HG02588 (cell line): ENCODE data around the gene BSN.

Source experiments
- ATAC-seq: cut with Tn5 transposase; IDR thresholded peaks from one replicate; pipeline ENCODE4 v1.9.1; 2021; ENCODE audit warnings: mild to moderate bottlenecking, moderate library complexity; ENCODE audit not compliant: unreplicated experiment

The BSN gene

DNA sequence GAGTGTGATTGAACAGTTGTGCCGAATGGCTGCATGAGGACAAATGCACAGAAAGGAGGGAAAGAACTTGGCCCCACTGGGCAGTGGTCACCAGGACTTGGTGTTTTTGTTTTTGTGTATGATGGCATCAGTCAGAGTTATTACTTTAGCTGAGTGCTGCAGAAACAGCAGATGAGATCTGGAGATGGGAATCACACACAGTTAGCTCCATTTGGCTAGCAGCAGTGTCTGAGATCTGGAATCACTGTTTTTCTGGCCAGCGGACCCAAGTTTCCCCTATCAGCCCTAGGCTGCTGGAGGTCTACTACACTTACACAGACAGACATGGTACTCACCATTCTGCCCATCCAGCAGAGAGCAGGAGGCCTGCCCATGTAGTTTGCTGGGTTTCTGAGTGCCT lies 74.0 kb downstream of the BSN start:
- no peak for ATAC-seq

DNA sequence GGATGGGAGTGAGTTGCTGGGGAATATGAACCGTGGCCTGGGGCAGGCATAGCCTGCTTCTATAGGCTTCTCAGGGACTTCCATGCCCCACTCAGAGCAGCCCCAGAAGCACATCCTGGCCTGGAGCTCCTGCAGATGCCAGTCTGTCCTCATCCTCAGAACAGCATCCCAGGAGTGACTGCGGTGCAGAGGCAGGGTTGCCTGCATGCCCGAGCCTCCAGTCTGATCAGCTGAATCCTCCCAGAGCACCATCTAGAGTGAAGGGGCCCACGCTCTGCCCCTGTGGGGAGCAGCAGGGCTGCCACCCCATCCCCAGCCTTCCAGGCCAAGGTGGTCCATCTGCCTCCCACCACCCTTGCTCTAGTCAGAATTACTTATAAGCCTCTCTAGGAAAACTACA lies 75.2 kb downstream of the BSN start:
- no peak for ATAC-seq

DNA sequence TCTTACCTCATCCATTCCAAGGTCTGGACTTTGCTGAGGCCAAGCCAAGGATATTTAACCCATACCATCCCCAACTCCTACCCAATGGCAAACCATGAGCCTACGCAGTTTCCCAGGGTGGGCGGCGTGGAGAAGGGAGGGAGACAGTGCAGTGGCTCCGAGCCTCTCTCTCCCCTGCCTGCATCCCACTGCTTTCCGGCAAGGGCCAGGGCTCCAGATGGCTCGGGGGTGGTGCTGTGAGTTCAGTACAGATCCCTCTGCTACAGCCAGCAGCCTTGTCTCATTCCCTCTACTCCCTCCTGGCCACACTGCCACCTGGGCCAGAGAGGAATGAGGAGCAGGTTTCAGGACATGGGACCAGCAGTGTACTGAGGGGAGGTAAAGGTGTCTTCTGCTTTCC lies 75.6 kb downstream of the BSN start:
- no peak for ATAC-seq

DNA sequence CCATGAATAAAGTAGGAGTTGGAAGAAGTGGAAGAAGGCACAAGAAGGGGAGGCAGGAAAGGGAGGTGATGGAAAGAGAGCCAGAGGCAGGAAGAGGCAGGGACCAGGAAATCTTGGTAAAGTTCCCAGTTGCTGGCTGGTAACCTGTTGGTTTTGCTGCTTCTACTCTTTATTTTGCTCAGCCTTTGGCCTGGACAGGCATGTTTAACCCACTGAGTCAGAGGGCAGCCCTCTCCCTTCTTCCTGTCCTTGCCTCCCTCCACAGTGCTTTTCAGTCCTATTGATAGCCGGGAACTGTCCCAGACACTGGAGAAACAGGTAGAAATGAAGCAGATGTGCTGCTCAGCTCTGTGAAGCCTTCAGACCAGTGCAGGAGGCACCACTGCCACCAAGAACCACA lies 76.5 kb downstream of the BSN start:
- ATAC-seq = no peak

DNA sequence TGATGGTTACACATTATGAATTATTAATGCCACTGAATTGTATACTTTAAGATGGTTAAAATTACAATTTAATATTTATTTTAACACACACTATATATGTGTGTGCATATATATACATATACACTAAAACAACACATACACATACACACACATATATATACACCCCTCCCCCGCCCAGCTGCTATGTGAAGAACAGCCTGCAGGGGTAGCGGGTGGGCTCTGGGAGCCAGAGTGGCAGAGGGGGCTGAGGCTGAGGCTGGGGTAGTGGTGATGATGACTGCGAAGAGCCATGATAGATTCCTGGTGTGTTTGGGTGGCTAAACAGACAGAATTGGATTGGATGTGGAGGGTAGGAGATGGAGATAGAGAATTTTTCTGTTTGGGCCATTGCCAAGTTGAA lies 80.5 kb downstream of the BSN start:
- no peak for ATAC-seq

DNA sequence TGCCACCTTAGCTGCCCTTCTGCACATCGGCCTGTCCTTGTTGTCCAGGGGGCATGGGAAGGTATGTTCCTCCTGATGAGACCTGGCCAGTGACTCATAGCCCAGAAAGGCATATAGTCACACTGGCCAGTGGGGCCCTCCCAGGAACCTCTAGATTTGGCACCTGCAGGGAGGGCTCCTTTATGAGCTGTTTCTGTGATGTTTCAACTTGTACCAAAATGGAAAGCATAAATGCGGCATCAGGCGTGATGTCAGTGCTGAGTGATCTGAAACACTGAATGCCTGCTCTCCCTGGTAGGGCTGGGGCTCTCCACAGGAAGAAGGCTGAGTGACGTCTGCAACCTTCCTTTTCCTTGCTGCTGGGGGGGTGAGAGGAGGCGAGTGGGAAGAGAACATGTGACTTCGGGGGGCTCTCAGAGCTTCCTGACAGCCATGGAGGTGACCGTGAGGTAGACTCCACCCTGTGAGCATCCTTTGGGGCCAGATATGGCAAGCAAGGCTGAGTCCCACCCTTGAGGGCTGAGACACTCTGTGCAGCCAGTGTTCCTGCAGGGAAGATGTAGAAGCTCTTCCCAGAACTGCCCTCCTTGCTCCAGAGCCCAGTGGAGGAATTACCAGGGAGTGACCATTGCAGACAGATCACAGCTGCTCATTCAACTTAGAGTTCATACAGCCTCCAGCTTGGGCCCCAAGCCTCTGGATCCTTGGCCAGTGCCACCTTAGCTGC lies 82.8 kb downstream of the BSN start:
- no peak for ATAC-seq

DNA sequence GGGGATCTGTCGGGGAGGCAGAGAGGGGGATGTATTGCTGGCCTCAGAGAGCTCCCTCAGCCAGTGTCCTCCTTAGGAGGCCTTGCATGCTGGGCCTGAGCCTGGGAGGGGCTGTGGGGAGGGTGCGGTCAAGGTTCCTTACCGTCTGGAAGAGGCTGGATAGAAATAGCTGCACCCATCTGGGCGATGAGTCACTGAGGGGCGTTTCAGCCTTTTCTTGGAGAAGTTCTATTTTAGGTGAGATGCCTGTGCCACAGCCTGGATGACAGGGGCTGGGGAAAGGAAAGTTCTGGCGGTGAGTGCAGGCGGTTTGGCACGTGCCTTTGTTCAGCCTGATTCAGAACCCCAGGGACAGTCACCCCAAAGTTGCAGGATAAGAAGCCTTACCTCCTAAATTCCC lies 84.2 kb downstream of the BSN start:
- ATAC-seq = no peak

DNA sequence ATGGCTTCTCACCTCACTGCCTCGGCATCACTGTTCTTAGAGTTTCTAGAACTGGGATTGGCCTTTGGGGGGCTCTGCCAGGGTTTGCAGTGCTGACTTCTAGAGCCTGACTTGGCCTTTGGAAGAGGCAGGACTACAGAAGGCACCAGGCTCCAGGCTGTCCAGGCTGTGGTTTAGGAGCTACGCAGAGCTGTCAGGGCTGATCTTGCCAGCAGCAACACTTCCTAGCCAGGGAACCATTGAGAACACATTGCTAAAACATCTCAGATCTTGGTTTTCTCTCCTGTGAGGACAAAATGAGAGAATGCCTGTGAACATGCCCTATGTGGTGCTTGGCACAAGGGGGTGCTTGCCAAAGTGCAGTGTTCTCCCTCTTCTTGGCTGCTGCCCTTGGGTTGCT lies 85.3 kb downstream of the BSN start:
- ATAC-seq = no peak

DNA sequence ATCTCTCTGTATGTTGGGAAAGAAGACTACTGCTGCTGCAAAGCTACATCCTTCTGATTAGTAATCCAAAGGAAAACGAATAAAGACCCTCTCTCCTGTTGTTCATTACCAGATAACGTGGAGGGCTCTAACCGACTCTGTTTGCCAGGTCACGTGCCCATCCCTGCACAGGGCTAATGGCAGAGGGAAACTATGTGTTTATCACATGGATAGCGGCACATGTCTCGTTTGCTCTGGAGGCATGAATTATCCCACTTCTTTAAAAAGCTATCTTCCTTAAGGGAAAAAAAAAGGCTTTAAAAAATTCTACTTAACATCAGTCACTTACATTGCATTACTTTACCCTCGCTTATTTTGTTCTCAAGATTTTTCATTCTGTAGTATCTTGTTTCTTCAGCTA lies 87.0 kb downstream of the BSN start:
- ATAC-seq = no peak

DNA sequence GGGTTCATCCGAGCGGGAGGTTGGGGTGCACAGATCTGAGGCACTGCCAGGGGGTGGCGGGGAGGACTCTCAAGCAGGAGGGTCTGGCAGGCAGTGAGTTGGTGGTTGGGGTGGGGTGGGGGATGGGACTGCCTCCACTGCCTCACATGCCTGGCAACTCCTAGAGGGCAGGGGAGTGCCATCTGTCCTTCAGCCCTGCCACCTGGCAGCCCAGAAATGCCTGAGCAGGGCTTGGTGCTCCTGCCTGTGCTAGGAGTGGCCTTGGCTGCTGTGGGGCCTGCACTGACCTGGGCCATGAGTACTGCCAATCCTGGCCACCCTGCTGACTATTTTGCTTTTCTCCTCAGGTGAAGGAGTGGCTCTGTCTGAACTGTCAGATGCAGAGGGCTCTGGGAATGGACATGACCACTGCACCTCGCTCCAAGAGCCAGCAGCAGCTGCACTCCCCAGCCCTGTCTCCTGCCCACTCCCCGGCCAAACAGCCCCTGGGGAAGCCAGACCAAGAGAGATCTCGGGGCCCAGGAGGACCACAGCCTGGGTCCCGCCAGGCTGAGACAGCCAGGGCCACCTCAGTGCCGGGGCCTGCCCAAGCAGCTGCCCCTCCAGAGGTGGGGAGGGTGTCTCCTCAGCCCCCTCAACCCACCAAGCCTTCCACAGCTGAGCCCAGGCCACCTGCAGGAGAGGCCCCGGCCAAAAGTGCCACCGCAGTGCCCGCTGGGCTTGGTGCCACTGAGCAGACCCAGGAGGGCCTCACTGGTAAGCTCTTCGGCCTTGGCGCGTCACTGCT lies 87.8 kb downstream of the BSN start:
- no peak for ATAC-seq

DNA sequence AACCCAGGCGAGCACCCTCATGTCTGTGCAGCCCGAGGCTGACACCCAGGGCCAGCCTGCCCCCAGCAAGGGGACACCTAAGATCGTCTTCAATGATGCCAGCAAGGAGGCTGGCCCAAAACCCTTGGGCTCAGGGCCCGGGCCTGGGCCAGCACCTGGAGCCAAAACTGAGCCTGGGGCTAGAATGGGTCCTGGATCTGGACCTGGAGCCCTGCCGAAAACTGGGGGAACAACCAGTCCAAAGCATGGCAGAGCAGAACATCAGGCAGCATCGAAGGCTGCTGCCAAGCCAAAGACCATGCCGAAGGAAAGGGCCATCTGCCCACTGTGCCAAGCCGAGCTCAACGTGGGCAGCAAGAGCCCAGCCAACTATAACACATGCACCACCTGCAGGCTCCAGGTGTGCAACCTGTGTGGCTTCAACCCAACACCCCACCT lies 88.5 kb downstream of the BSN start:
- no peak for ATAC-seq

DNA sequence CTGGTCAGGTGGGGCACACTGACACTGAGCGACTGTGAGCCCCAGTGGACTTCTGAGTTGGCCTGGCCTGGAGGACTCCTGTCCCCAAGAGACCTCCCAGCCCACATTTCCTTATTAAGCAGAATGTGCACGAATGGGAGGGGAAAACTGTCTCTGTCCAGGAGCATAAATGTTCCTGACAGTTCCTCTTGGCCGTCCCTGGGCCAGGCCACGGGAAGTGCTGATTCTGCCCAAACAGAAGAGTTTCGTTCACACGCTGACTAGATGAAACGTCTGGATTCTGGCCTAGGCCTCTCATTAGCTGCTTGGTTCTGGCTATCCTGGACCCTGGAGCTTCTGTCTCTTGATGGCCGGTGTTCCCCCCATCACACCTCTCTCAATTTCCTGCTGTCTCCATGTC lies 90.4 kb downstream of the BSN start:
- no peak for ATAC-seq

DNA sequence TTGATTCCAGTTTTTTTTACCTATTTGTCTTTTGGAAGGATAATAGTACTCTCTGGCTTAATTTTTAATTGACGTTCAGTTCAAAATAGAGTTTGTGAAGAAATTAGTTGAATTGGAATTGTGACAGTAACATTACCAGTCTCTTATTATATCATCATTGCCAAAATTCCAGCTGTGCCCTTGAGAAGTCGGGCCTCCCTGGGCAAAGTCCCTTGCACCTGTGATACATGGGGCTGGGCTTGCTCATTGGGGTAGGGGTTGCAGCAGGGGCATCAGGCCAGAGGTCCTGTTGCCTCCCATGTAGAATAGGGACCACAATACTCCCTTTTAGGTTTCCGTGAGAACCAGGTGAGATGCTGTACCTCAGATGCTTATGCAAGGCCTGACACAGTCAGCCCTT lies 92.0 kb downstream of the BSN start:
- no peak for ATAC-seq

DNA sequence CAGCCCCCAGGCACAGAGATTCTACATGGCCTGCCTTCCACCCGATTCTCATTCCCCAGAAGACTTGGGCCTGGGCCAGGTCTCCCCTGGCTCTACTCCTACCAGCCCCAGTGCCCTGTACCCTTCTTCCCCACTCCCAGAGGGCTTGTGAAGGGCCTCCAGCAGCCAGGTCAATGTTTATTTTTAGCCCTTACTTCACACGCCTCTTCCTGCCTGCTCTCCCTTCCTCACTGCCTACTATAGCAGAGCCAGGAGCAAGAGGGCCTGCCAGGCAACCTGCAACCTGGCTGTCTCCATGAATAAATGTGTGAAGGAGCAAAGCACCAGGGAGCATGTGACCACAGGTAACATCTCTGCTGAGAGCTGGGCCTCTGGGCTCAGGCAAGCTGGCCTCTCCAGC lies 93.5 kb downstream of the BSN start:
- no peak for ATAC-seq

DNA sequence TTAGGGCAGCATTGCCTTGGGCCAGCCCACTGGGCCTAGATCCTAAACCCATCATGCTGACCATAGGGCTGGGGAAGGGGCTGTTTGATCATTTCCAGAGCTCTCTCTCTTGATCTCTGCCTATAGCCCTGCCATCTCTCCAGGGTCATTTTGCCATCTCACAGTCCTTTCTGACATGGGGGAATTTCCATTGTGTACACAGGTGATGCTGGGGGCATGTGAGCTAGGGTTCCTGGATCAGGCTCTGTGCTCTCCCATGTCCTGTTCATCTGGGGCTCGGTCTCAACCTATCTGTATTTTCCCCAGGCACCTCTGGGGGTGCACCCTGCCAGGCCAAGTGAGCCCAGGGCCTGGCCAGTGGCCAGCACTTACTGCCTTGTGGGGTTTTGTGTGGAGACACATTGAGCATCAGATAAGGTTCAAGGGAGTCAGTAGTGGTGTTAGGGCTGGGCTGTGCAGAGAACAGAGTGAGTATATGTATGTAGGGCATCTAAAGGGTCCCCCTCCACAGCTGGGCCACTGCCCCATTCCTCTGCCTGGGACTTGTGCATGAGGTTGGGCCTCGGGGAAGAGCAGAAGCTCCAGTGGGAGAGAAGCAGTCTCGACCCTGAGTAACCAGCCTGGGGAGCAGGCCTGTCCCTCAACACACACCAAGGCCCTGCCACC lies 94.2 kb downstream of the BSN start:
- ATAC-seq = no peak

DNA sequence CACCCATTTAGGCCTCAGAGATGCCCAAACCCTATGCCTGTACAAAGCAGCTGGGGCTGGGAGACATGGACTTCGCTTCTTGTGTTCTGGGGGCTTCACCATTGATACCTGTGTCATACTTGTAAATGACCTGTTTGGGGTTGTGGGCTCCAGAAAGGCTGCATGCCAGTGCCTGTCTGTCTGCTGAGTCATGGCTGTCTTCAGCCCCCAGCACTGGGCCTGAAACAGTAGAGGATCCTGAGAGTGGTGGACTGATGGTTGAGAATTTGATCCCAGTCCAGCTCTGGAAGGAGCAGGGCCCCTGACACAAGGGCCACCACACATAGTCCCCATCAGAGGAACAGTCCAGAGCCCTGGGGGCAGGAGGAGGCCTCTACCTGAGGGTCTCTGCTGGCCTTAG lies 95.3 kb downstream of the BSN start:
- ATAC-seq = no peak

DNA sequence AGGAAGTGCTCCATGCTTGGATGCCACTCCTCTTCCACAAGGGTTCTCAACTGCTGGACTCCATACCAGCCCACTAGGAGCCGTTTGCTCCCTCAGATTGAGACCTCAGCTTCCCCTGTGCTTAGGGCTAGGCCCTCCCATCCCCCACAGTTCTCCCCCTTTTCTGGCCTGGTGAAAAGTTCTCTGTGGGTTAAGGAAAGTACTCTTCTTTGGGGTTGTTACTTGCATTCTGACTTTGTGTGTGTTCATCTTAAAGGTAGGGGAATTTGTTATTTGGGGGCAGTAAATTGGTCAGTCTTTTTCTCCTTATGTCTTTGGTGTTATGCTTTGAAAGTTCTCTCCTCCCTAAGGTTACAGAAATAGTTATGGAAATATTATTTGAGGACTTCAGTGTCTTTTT lies 95.9 kb downstream of the BSN start:
- no peak for ATAC-seq

DNA sequence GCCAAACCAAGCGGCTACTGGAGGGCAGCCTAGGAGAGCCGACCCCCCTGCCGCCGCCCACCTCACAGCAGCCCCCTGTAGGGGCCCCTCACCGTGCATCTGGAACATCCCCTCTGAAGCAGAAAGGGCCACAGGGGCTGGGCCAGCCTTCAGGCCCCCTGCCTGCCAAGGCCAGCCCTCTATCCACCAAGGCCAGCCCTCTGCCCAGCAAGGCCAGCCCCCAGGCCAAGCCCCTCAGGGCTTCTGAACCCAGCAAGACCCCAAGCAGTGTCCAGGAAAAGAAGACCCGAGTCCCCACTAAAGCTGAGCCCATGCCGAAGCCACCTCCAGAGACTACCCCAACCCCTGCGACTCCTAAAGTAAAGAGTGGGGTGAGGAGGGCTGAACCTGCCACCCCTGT lies 96.4 kb downstream of the BSN start:
- ATAC-seq = no peak

DNA sequence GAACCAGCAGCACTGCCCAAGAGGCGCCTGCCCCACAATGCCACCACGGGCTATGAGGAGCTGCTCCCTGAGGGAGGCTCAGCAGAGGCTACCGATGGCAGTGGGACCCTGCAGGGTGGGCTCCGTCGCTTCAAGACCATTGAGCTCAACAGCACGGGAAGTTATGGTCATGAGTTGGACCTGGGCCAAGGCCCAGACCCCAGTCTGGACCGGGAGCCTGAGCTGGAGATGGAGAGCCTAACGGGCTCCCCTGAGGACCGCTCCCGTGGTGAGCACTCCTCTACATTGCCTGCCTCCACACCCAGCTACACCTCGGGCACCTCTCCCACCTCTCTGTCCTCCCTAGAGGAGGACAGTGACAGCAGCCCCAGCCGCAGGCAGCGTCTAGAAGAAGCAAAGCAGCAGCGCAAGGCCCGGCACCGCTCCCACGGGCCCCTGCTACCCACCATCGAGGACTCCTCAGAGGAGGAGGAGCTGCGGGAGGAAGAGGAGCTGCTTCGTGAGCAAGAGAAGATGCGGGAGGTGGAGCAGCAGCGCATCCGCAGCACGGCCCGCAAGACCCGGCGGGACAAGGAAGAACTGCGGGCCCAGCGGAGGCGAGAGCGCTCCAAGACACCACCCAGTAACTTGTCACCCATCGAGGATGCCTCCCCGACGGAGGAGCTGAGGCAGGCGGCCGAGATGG lies 98.1 kb downstream of the BSN start:
- no peak for ATAC-seq

DNA sequence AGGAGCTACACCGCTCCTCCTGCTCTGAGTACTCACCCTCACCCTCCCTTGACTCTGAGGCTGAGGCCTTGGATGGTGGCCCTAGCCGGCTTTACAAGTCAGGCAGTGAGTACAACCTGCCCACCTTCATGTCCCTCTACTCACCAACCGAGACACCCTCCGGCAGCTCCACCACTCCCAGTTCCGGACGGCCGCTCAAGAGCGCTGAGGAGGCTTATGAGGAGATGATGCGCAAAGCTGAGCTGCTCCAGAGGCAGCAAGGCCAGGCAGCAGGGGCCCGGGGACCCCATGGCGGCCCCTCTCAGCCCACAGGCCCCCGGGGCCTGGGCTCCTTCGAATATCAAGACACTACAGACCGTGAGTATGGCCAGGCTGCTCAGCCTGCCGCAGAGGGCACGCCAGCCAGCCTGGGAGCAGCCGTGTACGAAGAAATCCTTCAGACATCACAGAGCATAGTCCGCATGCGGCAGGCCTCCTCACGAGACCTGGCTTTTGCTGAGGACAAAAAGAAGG lies 98.7 kb downstream of the BSN start:
- ATAC-seq = no peak

DNA sequence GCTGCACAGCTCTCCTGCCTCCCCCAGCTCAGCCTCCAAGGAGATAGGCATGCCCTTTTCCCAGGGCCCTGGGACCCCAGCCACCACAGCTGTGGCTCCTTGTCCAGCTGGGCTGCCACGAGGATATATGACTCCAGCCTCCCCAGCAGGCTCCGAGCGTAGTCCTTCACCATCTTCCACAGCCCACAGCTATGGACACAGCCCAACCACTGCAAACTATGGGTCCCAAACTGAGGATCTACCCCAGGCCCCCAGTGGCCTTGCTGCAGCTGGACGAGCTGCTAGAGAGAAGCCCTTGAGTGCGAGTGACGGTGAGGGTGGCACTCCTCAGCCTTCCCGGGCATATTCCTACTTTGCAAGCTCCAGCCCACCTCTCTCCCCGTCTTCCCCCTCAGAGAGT lies 99.3 kb downstream of the BSN start:
- no peak for ATAC-seq
